ENCODE data around the gene CLDN14. TPM values are rescaled to one million over a fixed set of nuclear protein-coding genes. Genes with fewer than 3 reads are reported as not detected.

Gene CLDN14
- total RNA-seq, 1 experiment from 2014 or later = not detected

DNA sequence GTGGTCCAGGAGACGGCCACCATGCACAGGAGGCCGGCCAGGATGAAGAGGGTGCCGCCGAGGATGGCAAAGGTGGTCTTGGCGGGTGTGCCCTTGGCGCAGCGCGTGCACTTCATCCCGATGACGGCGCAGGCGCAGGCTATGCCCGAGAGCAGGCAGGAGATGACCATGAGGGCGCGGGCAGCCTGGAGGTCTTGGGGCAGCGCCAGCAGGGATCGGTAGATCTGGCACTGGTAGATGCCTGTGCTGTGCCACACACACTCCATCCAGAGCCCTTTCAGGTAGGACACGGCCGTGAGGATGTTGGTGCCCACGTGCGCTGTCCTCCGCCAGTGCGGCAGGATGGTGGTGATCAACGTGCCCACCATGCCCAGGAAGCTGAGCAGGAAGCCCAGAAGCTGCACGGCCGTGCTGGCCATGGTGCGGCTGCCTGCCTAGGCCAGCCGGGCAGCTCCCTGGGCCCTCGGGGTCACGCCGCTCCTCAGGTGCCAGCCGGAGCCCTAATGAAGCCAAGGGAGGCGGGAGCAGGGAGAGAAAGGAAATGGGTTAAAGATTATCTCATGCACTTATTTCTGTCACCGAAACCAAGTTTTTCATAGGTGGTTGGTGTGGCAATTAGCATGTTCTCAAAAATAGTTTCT is 18.5 kb downstream of the CLDN14 start:
- Histone ChIP-seq H3K9me3 (no peaks in the 10 kb centered on the region), H3K36me3 (no peaks in the 10 kb centered on the region), H3K4me3 (no peak overlapping the region), H3K27me3 (no peaks in the 10 kb centered on the region)
- DNase-seq = no peak

DNA sequence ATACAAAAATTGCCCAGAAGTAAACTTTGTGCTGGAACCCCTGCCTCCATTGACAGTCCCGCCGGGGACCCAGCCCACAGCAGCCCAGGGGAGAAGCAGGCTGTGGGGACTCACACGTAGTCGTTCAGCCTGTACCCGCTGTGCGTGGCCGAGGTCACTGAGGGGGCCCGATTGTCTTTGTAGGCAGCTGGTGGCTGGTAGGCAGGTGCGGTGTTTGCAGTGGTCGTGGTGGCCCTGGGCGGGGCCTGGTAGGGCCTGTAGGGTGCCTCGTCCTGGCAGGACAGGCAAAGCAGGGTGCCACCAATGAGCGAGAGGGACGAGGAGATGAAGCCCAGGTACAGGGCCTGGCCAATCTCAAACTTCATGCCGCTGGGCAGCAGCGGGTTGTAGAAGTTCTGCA is 19.1 kb downstream of the CLDN14 start:
- Histone ChIP-seq H3K27me3 (no peaks in the 10 kb centered on the region), H3K9me3 (no peaks in the 10 kb centered on the region), H3K36me3 (no peaks in the 10 kb centered on the region), H3K4me3 (no peak overlapping the region)
- no peak for DNase-seq

DNA sequence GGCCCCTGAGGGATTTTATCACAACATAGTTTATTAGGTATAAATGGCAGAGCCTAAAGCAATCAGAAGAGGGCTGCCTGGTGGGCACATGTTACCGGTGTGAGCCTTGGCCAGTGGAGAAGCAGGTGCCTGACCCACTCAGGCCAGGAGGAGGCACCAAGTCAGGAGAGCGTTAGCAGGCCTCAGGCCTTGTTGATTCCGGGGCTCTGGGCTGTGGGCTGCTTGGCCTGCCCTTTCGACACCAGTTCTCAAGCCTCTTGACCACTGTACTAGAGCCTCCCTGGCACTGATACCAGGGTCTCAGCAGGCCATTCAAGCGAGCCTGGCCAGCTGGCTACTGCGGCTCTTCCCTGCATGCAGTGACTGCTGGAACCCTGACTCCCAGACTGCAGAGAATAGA is 20.8 kb downstream of the CLDN14 start:
- no peaks in the 10 kb centered on the region for H3K27me3 ChIP-seq
- DNase-seq = no peak
- no peaks in the 10 kb centered on the region for H3K36me3 ChIP-seq
- no peak overlapping the region for H3K4me3 ChIP-seq
- H3K9me3 ChIP-seq = no peaks in the 10 kb centered on the region

DNA sequence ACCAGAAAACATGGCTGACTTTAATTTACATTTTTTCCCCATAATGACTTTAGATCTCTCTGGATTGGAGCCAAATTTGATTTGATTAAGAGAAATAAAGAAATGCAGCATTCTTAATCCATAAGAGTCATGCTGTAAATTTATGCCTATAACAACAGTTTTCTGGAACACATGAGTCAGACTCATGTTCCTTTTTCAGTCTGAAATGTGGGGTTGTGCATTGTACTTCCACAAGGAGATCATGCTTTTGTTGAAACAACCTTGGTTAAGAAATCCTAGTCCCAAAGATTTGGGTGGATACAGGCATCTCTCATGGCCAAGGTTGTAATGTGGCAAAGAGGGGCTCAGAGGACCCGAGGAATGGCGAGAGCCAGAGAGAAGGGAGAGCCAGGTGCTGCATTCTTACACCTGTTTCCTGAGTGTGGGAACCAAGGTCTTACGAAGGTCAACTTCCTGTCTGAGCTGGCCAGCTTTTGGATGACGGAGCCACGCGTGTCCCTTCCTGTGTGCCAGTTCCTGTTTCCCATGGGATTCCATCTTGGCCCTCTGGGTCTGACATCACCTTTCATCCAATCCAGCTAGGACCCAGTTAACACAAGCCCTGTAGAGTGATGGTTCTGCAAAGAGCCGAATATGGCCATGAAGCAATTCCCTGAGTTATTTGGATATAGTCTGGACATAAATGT is 23.1 kb downstream of the CLDN14 start:
- Histone ChIP-seq H3K4me3 (no peak overlapping the region), H3K27me3 (no peaks in the 10 kb centered on the region), H3K9me3 (no peaks in the 10 kb centered on the region), H3K36me3 (no peaks in the 10 kb centered on the region)
- no peak for DNase-seq

DNA sequence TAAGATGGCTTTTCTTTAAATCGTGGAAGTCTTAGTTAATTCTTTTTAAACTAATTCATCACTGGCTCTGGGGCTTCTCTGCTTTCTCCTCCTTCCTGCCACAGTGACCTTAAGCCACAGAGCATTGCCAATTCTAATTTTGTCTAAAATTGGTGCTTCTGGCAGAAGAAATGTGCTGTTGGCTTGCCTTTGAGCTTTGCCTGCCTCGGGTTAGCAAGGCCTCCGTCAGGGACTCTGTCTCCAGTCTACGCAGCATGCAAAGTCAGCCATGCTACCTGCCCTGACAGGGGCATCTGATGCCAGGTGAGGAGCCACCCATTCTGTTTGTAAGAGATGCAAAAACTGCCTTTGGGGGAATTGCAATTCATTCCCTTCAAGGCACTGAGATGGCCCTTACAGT is 25.2 kb downstream of the CLDN14 start:
- Histone ChIP-seq H3K9me3 (no peaks in the 10 kb centered on the region), H3K4me3 (no peak overlapping the region), H3K36me3 (no peaks in the 10 kb centered on the region), H3K27me3 (no peaks in the 10 kb centered on the region)
- DNase-seq = no peak

DNA sequence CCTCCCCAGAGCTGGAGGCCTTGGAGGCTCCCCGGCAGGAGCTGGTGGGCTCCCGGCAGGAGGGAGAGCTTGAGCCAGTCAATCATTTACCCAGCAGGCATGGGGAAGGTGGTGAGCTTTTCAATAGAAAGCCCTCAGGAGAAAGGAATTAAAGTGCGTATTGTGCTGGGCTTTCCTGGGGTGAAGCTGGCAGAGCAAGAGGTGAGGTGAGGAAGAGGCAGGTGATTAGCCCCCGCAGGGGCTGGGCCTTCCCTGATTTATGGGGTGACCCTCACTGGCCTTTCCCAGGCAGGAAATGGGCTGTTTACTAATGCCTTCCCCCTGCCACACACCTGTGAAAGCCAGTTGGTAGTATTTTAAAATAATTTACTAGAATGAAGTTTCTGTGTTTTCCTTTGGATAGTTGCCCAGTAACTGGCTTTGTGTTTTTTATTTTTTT is 25.8 kb downstream of the CLDN14 start:
- H3K9me3 ChIP-seq = no peaks in the 10 kb centered on the region
- H3K4me3 ChIP-seq = no peak overlapping the region
- H3K27me3 ChIP-seq = no peaks in the 10 kb centered on the region
- DNase-seq = no peak
- no peaks in the 10 kb centered on the region for H3K36me3 ChIP-seq

DNA sequence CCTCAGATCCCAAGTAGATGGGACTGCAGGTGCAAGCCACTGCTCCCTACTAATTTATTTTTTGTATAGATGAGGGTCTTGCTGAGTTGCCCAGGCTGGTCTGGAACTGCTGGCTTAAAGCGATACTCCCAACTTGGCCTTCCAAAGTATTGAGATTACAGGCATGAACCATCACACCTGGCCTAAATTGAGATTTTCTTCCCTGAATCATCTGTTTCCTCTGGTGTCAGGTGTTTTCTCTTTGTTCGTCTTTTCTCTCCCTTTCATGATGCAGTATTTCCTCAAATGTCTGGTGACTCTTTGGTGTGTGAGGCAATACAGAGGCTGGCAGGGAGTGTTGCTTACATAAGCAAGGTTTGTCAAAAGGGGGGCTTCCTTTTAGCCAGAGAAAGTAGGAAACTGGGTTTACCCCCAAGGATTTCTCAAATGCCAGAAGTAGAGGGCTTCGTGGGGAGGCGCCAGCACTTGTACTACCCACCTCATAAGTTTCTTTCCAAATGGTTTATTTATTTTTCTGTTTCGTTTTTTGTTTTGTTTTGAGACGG is 27.6 kb downstream of the CLDN14 start:
- no peaks in the 10 kb centered on the region for H3K9me3 ChIP-seq
- no peak overlapping the region for H3K4me3 ChIP-seq
- DNase-seq = no peak
- no peaks in the 10 kb centered on the region for H3K36me3 ChIP-seq
- H3K27me3 ChIP-seq = no peaks in the 10 kb centered on the region

DNA sequence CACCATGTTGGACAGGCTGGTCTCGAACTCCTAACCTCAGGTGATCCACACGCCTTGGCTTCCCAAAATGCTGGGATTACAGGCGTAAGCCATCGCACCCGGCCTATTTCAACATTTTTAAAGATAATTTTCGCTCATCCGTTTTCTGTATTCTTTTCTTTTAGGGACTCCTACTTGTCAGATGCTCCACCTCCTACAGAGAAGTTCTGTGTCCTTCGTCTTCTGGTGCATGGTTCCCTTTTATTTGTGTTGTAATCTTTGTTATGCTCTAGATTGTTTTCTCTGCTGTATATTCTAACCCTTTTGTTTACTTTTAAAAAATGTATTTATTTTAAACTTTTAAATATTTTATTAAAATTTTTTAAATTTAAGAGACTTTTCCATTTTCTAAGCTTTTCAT is 28.4 kb downstream of the CLDN14 start:
- DNase-seq = no peak
- H3K4me3 ChIP-seq = no peak overlapping the region
- H3K36me3 ChIP-seq = no peaks in the 10 kb centered on the region
- no peaks in the 10 kb centered on the region for H3K9me3 ChIP-seq
- no peaks in the 10 kb centered on the region for H3K27me3 ChIP-seq

DNA sequence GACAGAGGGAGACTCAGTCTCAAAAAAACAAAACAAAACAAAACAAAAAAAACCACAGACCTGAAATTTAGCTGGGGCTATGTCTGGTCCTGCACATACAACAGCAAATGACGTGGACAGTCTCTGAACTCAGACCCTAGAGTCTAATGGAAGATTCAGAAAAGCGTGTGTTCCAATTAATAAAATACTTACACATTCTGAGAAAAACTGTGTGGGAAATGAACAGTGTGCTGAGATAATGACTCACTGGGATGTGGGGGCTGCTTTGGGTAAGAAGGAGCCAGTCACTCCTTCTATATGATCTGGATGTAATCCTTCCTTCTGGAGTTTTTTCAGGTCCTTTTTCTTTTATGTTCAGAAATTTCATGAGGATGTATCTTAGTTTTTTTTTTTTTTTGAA is 29.4 kb downstream of the CLDN14 start:
- no peaks in the 10 kb centered on the region for H3K9me3 ChIP-seq
- no peak for DNase-seq
- H3K27me3 ChIP-seq = no peaks in the 10 kb centered on the region
- H3K4me3 ChIP-seq = no peak overlapping the region
- no peaks in the 10 kb centered on the region for H3K36me3 ChIP-seq

DNA sequence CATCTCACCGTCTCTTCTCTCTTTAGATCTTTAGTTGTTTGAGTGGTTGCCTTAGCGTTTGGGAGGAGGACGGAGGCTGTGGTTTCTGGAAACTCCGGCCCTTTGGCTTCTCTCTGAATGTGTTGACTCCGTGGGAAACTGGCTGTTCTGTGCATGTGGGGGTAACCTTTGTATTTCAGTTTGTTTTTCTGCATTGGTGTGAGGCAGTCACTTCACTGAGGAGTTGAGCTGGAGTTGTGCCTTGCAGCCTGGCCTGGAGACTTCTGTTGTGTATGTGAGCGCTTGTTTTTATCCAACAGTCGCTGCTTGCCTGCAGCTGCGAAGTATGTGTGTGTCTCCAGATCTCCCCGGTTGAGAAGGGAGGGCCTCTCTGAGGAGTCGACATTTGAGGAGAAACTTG is 33.6 kb downstream of the CLDN14 start:
- no peak for DNase-seq
- Histone ChIP-seq H3K36me3 (no peaks in the 10 kb centered on the region), H3K4me3 (no peak overlapping the region), H3K9me3 (no peaks in the 10 kb centered on the region), H3K27me3 (no peaks in the 10 kb centered on the region)

DNA sequence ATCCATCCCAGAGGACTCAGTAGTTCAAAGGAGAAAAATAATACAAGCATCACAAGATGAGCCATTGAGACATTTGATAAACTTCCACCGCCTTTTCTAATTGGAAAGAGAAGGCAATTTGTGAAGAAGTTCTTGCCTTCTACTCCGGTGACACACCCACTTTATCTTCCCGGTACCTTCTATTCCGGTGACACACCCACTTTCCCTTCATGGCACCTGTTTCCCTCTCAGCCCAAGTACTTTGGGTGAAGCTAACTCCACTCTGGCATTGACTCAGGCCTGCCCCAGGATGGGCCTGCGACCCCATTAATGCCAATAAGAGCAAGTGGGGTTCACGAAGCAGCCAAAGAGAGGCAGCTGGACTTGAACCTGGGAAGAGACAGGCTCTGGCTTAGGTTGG is 38.2 kb downstream of the CLDN14 start:
- no peaks in the 10 kb centered on the region for H3K27me3 ChIP-seq
- DNase-seq = no peak
- H3K9me3 ChIP-seq = no peaks in the 10 kb centered on the region
- H3K4me3 ChIP-seq = no peak overlapping the region
- H3K36me3 ChIP-seq = no peaks in the 10 kb centered on the region

DNA sequence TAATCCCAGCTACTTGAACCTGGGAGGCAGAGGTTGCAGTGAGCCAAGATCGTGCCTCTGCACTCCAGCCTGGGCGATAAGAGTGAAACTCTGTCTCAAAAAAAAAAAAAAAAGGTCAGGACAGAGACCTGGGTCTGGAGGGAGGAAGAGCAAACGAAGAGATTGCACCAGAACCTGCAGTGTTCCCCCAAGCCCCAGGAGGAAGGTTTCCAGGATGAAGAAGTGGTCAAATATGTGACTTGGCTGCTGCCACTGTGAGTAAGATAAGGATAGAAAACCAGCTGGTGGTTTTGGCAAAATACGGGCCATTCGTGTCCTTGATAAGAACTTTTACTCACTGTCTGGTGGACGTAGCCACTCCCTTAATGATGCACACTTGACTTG is 42.2 kb downstream of the CLDN14 start:
- Histone ChIP-seq H3K9me3 (no peaks in the 10 kb centered on the region), H3K27me3 (no peaks in the 10 kb centered on the region), H3K4me3 (no peak overlapping the region), H3K36me3 (no peaks in the 10 kb centered on the region)
- DNase-seq = peak; percentile 77

DNA sequence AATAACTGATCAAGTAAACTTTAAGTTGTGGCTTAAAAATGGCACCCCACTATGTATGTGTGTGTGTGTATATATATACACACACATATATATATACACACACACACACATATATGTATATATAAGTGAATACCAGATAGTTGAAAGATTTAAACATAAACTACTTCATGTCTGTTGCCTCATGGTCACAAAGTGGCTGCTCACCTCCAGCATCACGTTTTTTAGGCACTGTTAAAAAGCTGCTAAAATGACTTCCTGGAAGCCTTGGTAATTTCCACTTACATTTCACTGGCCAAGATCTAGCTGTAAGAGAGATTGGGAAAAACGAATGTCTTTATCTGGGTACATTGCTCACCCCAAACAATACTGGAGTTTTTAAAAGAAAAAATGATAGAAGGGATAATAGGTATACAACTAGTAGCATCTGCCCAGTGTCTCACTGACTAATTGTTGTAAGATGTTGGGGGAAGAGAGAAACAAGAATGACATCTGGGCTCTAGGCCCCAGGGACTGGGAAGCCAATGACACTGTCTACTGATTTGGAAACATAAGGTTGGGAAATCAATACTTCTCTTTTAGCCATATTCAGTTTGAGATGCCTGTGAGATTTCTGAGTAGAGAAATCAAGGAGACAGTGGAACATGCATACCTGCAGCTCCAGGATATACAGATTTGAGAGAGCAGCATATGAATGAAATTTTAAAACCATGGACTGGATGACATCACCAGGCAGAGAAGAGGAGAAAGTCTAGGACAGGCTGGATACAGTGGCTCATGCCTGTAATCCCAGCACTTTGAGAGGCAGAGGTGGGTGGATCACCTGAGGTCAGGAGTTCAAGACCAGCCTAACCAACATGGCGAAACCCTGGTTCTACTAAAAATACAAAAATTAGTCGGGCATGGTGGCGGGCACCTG is 42.8 kb downstream of the CLDN14 start:
- Histone ChIP-seq H3K4me3 (no peak overlapping the region), H3K9me3 (no peaks in the 10 kb centered on the region), H3K27me3 (no peaks in the 10 kb centered on the region), H3K36me3 (no peaks in the 10 kb centered on the region)
- no peak for DNase-seq

DNA sequence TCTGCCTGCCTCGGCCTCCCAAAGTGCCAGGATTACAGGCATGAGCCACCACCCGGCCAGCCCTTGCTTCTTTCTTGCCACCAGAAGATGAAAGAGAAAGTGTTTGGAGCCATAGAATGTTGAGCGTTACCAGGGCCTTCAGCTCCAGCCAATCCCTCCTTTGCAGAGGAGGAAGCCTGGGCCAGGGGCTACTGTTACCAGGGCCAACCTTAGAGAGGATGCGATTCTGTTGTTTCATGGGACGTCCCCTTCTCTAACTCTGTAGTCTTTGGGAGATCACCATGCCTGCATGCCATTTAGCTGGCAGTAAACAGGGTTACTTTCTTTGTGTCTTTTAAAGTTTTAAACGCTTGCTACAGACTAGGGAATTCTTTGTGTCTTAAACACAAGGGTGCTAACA is 45.8 kb downstream of the CLDN14 start:
- Histone ChIP-seq H3K36me3 (no peaks in the 10 kb centered on the region), H3K27me3 (no peaks in the 10 kb centered on the region), H3K9me3 (no peaks in the 10 kb centered on the region), H3K4me3 (no peak overlapping the region)
- no peak for DNase-seq

DNA sequence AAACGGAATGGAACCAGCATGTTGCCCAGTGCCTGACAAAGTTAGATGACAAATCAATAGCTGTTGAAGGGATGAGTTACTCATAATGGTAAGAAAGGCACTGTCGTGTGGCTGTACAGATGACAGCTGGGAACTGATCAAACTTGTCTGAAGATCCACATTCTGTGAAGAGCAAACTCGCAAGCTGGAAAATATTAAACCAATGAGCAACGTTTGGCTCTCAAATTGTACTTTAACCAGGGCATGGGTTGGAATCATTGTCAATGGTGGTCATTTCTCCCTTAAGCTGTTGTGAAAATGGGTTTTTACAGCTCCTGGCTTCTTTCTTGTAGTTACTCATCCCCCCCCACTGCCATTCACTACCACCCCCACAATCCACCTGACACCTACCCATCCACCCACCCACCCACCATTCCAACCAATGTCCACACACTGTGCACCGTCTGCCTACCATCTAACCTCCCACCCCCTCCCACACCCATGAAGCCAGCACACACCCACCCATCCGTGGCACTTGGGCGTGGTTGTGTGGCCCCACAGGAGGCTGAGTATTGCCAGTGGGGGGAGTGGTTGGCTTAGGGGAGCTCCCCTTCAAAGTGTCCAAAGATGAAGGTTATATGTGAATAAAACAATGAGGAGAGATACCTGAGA is 46.7 kb downstream of the CLDN14 start:
- Histone ChIP-seq H3K4me3 (no peak overlapping the region), H3K36me3 (no peaks in the 10 kb centered on the region), H3K9me3 (no peaks in the 10 kb centered on the region), H3K27me3 (no peaks in the 10 kb centered on the region)
- DNase-seq = no peak

DNA sequence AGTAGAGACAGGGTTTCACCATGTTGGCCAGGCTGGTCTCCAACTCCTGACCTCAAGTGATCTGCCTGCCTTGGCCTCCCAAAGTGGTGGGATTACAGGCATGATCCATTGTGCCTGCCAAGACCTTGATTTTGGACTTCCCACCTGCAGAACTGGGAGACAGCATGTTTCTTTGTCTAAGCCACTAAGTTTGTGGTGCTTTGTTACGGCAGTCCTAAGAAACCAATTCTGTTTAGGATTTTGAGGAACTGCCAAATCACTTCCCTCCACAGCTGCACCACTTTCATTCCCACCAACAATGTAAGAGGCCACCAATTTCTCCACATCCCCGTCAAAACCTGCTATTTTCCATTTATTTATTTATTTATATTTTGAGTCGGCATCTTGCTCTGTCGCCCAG is 48.7 kb downstream of the CLDN14 start:
- Histone ChIP-seq H3K9me3 (no peaks in the 10 kb centered on the region), H3K27me3 (no peaks in the 10 kb centered on the region), H3K36me3 (no peaks in the 10 kb centered on the region), H3K4me3 (no peak overlapping the region)
- no peak for DNase-seq

DNA sequence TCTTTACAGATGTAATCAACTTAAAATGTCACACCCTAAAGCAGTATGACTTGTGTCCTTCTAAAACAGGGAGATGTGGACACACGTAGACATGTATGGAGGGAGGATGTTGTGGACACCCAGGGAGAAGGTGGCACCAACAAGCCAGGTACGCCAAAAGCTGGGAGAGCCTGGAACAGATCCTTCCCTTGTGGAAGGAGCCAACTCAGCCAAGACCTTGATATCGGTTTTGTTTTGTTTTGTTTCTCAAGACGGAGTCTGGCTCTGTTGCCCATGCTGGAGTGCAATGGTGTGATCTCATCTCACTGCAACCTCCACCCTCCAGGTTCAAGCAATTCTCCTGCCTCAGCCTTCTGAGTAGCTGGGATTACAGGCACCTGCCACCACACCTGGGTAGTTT is 49.1 kb downstream of the CLDN14 start:
- Histone ChIP-seq H3K36me3 (no peaks in the 10 kb centered on the region), H3K27me3 (no peaks in the 10 kb centered on the region), H3K9me3 (no peaks in the 10 kb centered on the region), H3K4me3 (peak overlapping the region; percentile 47)
- peak; percentile 39 for DNase-seq

Measured in MG63 (cell line).